WTC11 (cell line): Measurements from ENCODE around the gene BCL11A. TPM values are rescaled to one million over a fixed set of nuclear protein-coding genes. Genes with fewer than 3 reads are reported as not detected.

Experiments
- ATAC-seq: fragments of 200-7000 bp; cut with Tn5 transposase; 2 replicates; pipeline ENCODE4 v1.10.0; 2021; ENCODE audit warnings: mild to moderate bottlenecking, moderate library complexity
- CTCF ChIA-PET: fragments of 300-600 bp; sonication (Branson Sonifier 250); formaldehyde crosslinking; loops from one replicate; lab custom pipeline; 2021; ENCODE audit warnings: antibody characterized with exemption; lab: Charles Lee
- POLR2A ChIA-PET: fragments of 350-600 bp; sonication (Branson Sonifier 250); formaldehyde crosslinking; loops from one replicate; lab custom pipeline; 2021; ENCODE audit warnings: antibody characterized with exemption; lab: Charles Lee
- DNase-seq: peaks from one replicate; pipeline ENCODE4 v3.0.0; 2021; ENCODE audit warnings: low spot score
- H3K27ac Mint-ChIP-seq: 2 replicates; pipeline ENCODE4 v1.8.0; 2021; ENCODE audit warnings: mixed read lengths
- H3K27me3 Mint-ChIP-seq: 2 replicates; pipeline ENCODE4 v1.8.0; 2021; ENCODE audit warnings: low read depth, mild to moderate bottlenecking, moderate library complexity, mixed read lengths
- H3K36me3 Mint-ChIP-seq: 2 replicates; pipeline ENCODE4 v1.8.0; 2021; ENCODE audit warnings: mixed read lengths
- H3K4me1 Mint-ChIP-seq: 2 replicates; pipeline ENCODE4 v1.8.0; 2022; ENCODE audit warnings: mixed read lengths
- H3K4me3 Mint-ChIP-seq: 2 replicates; pipeline ENCODE4 v1.8.0; 2021; ENCODE audit warnings: mild to moderate bottlenecking, moderate library complexity, mixed read lengths
- H3K9me3 Mint-ChIP-seq: 2 replicates; pipeline ENCODE4 v1.8.0; 2021; ENCODE audit warnings: mixed read lengths
- ARID4B ChIP-seq: sonication (generic); formaldehyde crosslinking; IDR thresholded peaks from 2 replicates; pipeline ENCODE4 v1.8.0; 2023; ENCODE audit warnings: missing genetic modification reagents, mild to moderate bottlenecking, borderline replicate concordance
- ATF3 ChIP-seq: sonication (generic); formaldehyde crosslinking; conservative IDR thresholded peaks from 2 replicates; pipeline ENCODE4 v1.8.1; 2022; ENCODE audit warnings: mild to moderate bottlenecking, missing genetic modification reagents
- CTCF ChIP-seq: fragments of 200-600 bp; IDR thresholded peaks from 2 replicates; pipeline ENCODE4 v1.8.0; 2022; ENCODE audit warnings: antibody characterized with exemption
- E2F4 ChIP-seq: sonication (generic); formaldehyde crosslinking; IDR thresholded peaks from 2 replicates; pipeline ENCODE4 v1.8.1; 2022; ENCODE audit warnings: low read depth, mild to moderate bottlenecking, moderate library complexity, missing genetic modification reagents, borderline replicate concordance
- ETV6 ChIP-seq: sonication (generic); formaldehyde crosslinking; IDR thresholded peaks from 2 replicates; pipeline ENCODE4 v1.8.1; 2022; ENCODE audit warnings: mild to moderate bottlenecking, missing genetic modification reagents
- FOXP1 ChIP-seq: sonication (generic); formaldehyde crosslinking; IDR thresholded peaks from 2 replicates; pipeline ENCODE4 v1.8.0; 2022; ENCODE audit warnings: missing genetic modification reagents, mild to moderate bottlenecking, moderate library complexity, borderline replicate concordance
- GTF2I ChIP-seq: fragments of 250-450 bp; sonication (Bioruptor Pico); conservative IDR thresholded peaks from 2 replicates; pipeline ENCODE4 v1.4.0; 2021; ENCODE audit warnings: mild to moderate bottlenecking
- HMGXB4 ChIP-seq: sonication (generic); formaldehyde crosslinking; IDR thresholded peaks from 2 replicates; pipeline ENCODE4 v1.8.1; 2023; ENCODE audit warnings: mild to moderate bottlenecking, moderate library complexity, missing genetic modification reagents
- MLX ChIP-seq: sonication (generic); formaldehyde crosslinking; IDR thresholded peaks from 2 replicates; pipeline ENCODE4 v1.8.1; 2023; ENCODE audit warnings: mild to moderate bottlenecking, missing genetic modification reagents, moderate library complexity
- PREB ChIP-seq: sonication (generic); formaldehyde crosslinking; IDR thresholded peaks from 2 replicates; pipeline ENCODE4 v1.8.1; 2022; ENCODE audit warnings: mild to moderate bottlenecking, missing genetic modification reagents, moderate library complexity, borderline replicate concordance
- SMAD4 ChIP-seq: sonication (generic); formaldehyde crosslinking; IDR thresholded peaks from 2 replicates; pipeline ENCODE4 v1.8.0; 2022; ENCODE audit warnings: mild to moderate bottlenecking, missing genetic modification reagents
- TEAD4 ChIP-seq: sonication (generic); formaldehyde crosslinking; IDR thresholded peaks from 2 replicates; pipeline ENCODE4 v1.8.0; 2022; ENCODE audit warnings: mild to moderate bottlenecking, missing genetic modification reagents
- ZMAT4 ChIP-seq: fragments of 250-450 bp; sonication (Bioruptor Pico); IDR thresholded peaks from 2 replicates; pipeline ENCODE4 v1.9.0; 2021; ENCODE audit warnings: mild to moderate bottlenecking
- ZNF416 ChIP-seq: fragments of 250-450 bp; sonication (Bioruptor Pico); IDR thresholded peaks from 2 replicates; pipeline ENCODE4 v1.9.0; 2021; ENCODE audit warnings: mild to moderate bottlenecking, inconsistent platforms
- ZNF423 ChIP-seq: fragments of 250-450 bp; sonication (Bioruptor Pico); IDR thresholded peaks from 2 replicates; pipeline ENCODE4 v2.1.2; 2022; ENCODE audit warnings: mild to moderate bottlenecking, moderate library complexity
- total RNA-seq: library from RNA; stranded (reverse); gene quantifications from 3 replicates; pipeline ENCODE4 v1.2.3, GENCODE V29; 2021

BCL11A gene
- total RNA-seq, 1 experiment from 2014 or later = 53.2 TPM

GRCh38 chr2:60440079-60440766, 113.2 kb downstream of the BCL11A start (continued):
- no peak for TF ChIP-seq HMGXB4

- ChIA-PET CTCF (interaction anchor here (0.6 to 2.0 kb wide), 27 partner anchors 9 to 1917 kb away, joined by 3 to 13 read pairs (median 3); no protein-coding TSS in a partner anchor), POLR2A (no interaction called here)
- peaks cover 50% of the 10 kb centered on the region for H3K4me1 Mint-ChIP-seq
- DNase-seq (peak; percentile 49), ATAC-seq (peak; percentile 68)
- H3K4me3 Mint-ChIP-seq = no peak overlapping the region
- no peaks in the 10 kb centered on the region for H3K9me3 Mint-ChIP-seq
- no peak for TF ChIP-seq ATF3 (CRISPR knock-in tag)
- TF ChIP-seq PREB (CRISPR knock-in tag) = no peak
- TF ChIP-seq CTCF = peak; percentile 39
- no peak for TF ChIP-seq GTF2I (CRISPR knock-in tag)
- no peak for TF ChIP-seq FOXP1 (CRISPR knock-in tag)
- no peak for TF ChIP-seq TEAD4
- H3K27me3 Mint-ChIP-seq = peaks cover 16% of the 10 kb centered on the region
- H3K27ac Mint-ChIP-seq = no peak overlapping the region
- H3K36me3 Mint-ChIP-seq = no peaks in the 10 kb centered on the region
Observed at GRCh38 chr2:60439219-60439974, 114.1 kb downstream of the BCL11A start.

- ChIA-PET POLR2A (no interaction called here), CTCF (interaction anchor here (0.9 to 1.6 kb wide), 3 partner anchors 22 to 143 kb away, joined by 3 to 6 read pairs (median 5); no protein-coding TSS in a partner anchor)
- no peaks in the 10 kb centered on the region for H3K36me3 Mint-ChIP-seq
- peaks cover 13% of the 10 kb centered on the region for H3K27me3 Mint-ChIP-seq
- TF ChIP-seq ZNF423 (CRISPR knock-in tag) = no peak
- TF ChIP-seq CTCF = no peak
- no peak for TF ChIP-seq E2F4 (CRISPR knock-in tag)
- no peak for TF ChIP-seq ARID4B (CRISPR knock-in tag)
- TF ChIP-seq SMAD4 = no peak
- TF ChIP-seq ZMAT4 = no peak
- no peak for TF ChIP-seq ETV6 (CRISPR knock-in tag)
- TF ChIP-seq ZNF416 (CRISPR knock-in tag) = no peak
- no peak for TF ChIP-seq GTF2I (CRISPR knock-in tag)
- no peak for TF ChIP-seq MLX (CRISPR knock-in tag)
- ATAC-seq (no peak), DNase-seq (no peak)
- H3K9me3 Mint-ChIP-seq = no peaks in the 10 kb centered on the region
- H3K4me1 Mint-ChIP-seq = peaks cover 51% of the 10 kb centered on the region
- H3K27ac Mint-ChIP-seq = no peak overlapping the region
- H3K4me3 Mint-ChIP-seq = no peak overlapping the region
Observed at GRCh38 chr2:60438653-60439052, 114.8 kb downstream of the BCL11A start.
